WERI-Rb-1 (cell line): ENCODE measurements around the gene CCR9.
A peak's percentile ranks its signal among the peaks of the same experiment; 100 is the strongest.

Experiments used
- DNase-seq: peaks from one replicate; pipeline ENCODE4 v3.0.0-alpha.2; 2020
- H3K27ac ChIP-seq: fragments of 250-450 bp; sonication (Bioruptor Pico); 2 replicates; pipeline ENCODE4 v1.5.1; 2020; ENCODE audit warnings: mild to moderate bottlenecking, moderate library complexity
- H3K27me3 ChIP-seq: fragments of 250-450 bp; sonication (Bioruptor Pico); 2 replicates; pipeline ENCODE4 v1.5.1; 2021; ENCODE audit warnings: mild to moderate bottlenecking, low read depth, moderate library complexity; ENCODE audit not compliant: insufficient read depth, severe bottlenecking
- H3K36me3 ChIP-seq: fragments of 250-450 bp; sonication (Bioruptor Pico); 2 replicates; pipeline ENCODE4 v1.5.1; 2020; ENCODE audit warnings: mild to moderate bottlenecking, moderate library complexity
- H3K4me3 ChIP-seq: 2 replicates; pipeline ENCODE4 v1.5.1; 2011; ENCODE audit warnings: low read depth, mild to moderate bottlenecking, control low read depth, low read length
- H3K9me3 ChIP-seq: fragments of 250-450 bp; sonication (Bioruptor Pico); 2 replicates; pipeline ENCODE4 v1.5.1; 2021; ENCODE audit warnings: mild to moderate bottlenecking, moderate library complexity; ENCODE audit not compliant: severe bottlenecking
- TF ChIP-seq, protein P1 (sequence below): IDR thresholded peaks from 2 replicates; pipeline ENCODE4 v1.5.1; 2011; ENCODE audit warnings: low read depth, mild to moderate bottlenecking, control low read depth, inconsistent platforms, low read length

The CCR9 gene

DNA sequence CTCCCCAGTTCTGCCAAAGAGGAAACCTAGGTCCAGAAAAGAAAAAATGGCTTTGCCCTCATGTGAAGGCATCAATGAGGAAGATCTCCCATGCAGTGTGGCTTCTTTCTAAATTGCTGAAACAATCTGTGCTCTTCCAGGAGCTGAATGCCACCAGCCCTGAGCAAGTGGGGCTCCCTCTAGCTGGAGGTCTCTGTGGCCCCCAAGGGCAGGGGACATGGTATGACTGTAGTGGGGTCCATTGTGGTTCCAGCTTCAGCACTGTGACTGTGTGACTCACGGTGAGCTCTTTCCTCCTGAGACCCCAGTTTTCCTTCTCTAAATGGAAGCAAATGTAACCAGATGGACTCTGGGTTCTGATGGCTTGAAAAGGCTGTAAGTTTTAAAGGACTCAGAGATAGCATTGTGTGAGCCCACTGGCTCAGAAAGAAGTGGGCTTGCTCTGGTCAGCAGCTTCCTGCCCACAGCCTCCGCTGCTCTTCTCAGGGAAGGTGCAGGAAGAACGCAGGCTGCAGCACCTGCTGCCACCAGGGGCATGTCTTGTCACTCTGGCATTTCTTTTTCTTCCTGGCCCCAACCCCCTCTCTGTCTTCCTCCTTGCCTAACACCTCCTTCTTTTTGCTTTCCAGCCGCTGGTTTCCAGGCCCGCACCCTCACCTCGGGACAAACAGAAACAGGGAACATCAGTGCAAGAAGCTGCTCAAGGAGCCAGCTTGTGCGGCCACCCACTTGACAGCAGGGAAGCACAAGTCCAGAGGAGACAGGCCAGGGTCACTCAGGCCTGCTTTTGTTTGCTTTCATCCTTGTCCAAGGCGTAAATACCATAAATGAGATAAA lies 51.1 kb downstream of the CCR9 start:
- Histone ChIP-seq H3K27me3 (no peaks in the 10 kb centered on the region), H3K9me3 (no peaks in the 10 kb centered on the region), H3K36me3 (peaks cover 67% of the 10 kb centered on the region), H3K27ac (no peak overlapping the region), H3K4me3 (no peak overlapping the region)
- TF ChIP-seq, protein P1, sequence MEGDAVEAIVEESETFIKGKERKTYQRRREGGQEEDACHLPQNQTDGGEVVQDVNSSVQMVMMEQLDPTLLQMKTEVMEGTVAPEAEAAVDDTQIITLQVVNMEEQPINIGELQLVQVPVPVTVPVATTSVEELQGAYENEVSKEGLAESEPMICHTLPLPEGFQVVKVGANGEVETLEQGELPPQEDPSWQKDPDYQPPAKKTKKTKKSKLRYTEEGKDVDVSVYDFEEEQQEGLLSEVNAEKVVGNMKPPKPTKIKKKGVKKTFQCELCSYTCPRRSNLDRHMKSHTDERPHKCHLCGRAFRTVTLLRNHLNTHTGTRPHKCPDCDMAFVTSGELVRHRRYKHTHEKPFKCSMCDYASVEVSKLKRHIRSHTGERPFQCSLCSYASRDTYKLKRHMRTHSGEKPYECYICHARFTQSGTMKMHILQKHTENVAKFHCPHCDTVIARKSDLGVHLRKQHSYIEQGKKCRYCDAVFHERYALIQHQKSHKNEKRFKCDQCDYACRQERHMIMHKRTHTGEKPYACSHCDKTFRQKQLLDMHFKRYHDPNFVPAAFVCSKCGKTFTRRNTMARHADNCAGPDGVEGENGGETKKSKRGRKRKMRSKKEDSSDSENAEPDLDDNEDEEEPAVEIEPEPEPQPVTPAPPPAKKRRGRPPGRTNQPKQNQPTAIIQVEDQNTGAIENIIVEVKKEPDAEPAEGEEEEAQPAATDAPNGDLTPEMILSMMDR, result no peak
- DNase-seq, result no peak

DNA sequence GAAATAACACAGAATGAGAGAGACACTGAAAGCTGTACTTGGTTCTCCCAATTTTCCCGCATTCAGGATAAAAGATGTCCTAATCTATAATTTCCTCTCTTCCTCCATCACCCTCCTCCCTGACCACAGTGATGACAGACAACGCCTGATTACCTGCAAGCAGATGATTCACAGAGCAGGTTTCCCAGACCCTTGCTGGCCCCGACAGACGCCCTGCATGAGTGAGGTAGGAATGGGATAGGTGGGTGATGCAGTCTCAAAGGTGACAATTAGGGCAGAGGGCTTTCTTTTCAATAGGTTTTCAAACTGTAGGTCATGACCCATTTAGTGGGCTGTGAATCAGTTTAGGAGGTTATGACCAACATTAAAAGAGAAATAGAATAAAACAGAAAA lies 51.7 kb downstream of the CCR9 start:
- no peak for DNase-seq
- TF ChIP-seq, protein P1, result no peak
- no peaks in the 10 kb centered on the region for H3K9me3 ChIP-seq
- H3K4me3 ChIP-seq, result no peak overlapping the region
- H3K27me3 ChIP-seq, result no peaks in the 10 kb centered on the region
- H3K36me3 ChIP-seq, result peaks cover 67% of the 10 kb centered on the region
- no peak overlapping the region for H3K27ac ChIP-seq

DNA sequence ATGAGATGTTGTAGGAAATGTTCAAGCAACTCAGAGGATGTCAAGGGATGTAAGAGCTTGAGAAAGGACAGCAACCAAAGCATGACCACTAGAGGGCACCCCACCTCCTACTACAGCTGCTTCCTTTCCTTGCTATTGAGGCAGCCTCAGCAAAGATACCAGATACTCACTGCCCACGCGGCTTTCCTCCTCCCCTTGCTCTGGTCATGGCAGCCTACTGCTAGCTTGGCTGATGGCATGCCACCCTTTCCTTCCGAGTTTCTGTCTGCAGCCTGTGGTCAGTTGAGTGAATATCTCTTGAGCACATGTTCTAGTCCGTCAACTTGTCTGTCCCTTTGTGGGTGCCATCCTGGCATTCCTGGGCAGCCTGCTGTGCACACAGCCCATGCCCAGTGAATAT lies 52.5 kb downstream of the CCR9 start:
- Histone ChIP-seq H3K27ac (peak overlapping the region; percentile 64), H3K4me3 (no peak overlapping the region), H3K9me3 (no peaks in the 10 kb centered on the region), H3K36me3 (peaks cover 61% of the 10 kb centered on the region), H3K27me3 (no peaks in the 10 kb centered on the region)
- DNase-seq, result peak; percentile 86
- TF ChIP-seq, protein P1, result peak; percentile 97

DNA sequence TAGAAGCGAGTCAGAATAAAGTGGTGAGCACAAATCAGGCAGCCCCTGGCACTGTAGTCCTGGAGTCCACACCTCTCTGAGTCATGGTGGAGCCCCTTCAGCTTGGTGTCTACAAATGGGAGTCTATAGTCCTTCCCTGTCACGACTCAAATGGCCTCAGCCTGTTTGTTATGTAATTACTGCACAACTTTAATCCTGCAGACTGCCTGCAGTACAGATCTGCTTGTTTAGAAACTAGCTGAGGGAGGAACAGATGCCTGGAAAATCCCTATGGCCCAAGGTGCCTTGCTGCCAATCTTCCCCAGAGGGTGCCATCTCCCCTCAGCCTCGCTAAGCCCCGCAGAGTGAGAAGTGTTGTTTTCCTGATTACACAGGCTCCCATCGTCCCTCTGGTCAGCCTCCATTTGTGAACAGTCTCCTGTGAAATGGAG lies 53.0 kb downstream of the CCR9 start:
- TF ChIP-seq, protein P1, result peak; percentile 50
- DNase-seq, result peak; percentile 79
- Histone ChIP-seq H3K9me3 (no peaks in the 10 kb centered on the region), H3K4me3 (no peak overlapping the region), H3K36me3 (peaks cover 56% of the 10 kb centered on the region), H3K27ac (peak overlapping the region; percentile 64), H3K27me3 (no peaks in the 10 kb centered on the region)

DNA sequence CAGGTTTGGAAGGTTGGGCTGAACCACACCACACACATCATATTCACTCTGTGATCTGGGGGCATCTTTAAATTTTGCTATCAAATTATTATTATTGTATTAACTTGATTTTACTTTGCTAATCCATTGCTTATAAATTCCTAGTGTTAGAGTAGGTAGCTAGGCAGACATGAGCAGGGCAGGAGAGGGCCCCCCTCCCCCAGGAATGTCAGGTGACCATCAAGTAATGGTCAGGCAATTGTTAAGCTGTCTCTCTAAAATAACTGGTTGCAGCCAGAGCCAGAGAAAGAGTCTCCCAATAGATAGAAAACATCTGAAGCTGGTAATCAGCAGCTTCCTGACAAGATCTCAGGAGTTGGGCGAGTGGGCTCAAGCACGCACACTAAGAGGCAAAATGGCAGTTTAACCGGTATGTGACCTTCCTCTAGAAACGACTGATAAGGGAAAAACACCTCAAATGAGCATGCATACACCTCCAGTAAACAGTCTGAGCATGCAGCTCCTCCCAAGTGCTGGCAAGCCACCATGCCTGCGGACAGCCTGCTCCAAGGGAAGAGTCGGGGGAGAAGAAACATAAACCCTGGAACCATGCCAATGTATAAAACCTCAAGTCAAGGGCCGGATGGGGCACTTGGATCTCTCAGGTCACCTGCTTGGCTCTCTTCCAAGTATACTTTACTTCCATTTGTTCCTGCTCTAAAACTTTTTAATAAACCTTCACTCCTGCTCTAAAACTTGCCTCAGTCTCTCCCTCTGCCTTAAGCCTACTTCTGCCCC lies 53.8 kb downstream of the CCR9 start:
- no peak overlapping the region for H3K4me3 ChIP-seq
- TF ChIP-seq, protein P1, result no peak
- DNase-seq, result no peak
- H3K27ac ChIP-seq, result peak overlapping the region; percentile 64
- peaks cover 52% of the 10 kb centered on the region for H3K36me3 ChIP-seq
- no peaks in the 10 kb centered on the region for H3K9me3 ChIP-seq
- no peaks in the 10 kb centered on the region for H3K27me3 ChIP-seq
